Smooth muscle cell (in vitro differentiated cells): ENCODE data around the gene LIFR. TPM values are rescaled to one million over a fixed set of nuclear protein-coding genes. Genes with fewer than 3 reads are reported as not detected.

Experiments used
- DNase-seq: peaks from one replicate; lab custom pipeline; 2025; ENCODE audit not compliant: unreplicated experiment; lab: John Stamatoyannopoulos, UW
- H2AFZ ChIP-seq: fragments of 200-600 bp; sonication (generic); 2 replicates; pipeline ENCODE4 v1.6.0; 2016; ENCODE audit warnings: antibody characterized with exemption, low read depth, mild to moderate bottlenecking
- H3F3A ChIP-seq: fragments of 200-600 bp; sonication (generic); 2 replicates; pipeline ENCODE4 v1.6.0; 2017; ENCODE audit warnings: antibody characterized with exemption, low read depth
- H3K27ac ChIP-seq: fragments of 200-600 bp; sonication (generic); 2 replicates; pipeline ENCODE4 v1.5.1; 2016; ENCODE audit warnings: low read depth, mild to moderate bottlenecking
- H3K27me3 ChIP-seq: fragments of 200-600 bp; sonication (generic); 2 replicates; pipeline ENCODE4 v1.6.1; 2016; ENCODE audit warnings: low read depth, mild to moderate bottlenecking
- H3K36me3 ChIP-seq: fragments of 200-600 bp; sonication (generic); 2 replicates; pipeline ENCODE4 v1.5.1; 2016; ENCODE audit warnings: low read depth
- H3K4me1 ChIP-seq: fragments of 200-600 bp; sonication (generic); 2 replicates; pipeline ENCODE4 v1.5.1; 2016; ENCODE audit warnings: low read depth
- H3K4me2 ChIP-seq: fragments of 200-600 bp; sonication (generic); 2 replicates; pipeline ENCODE4 v1.6.0; 2016; ENCODE audit warnings: mild to moderate bottlenecking
- H3K4me3 ChIP-seq: fragments of 200-600 bp; sonication (generic); 2 replicates; pipeline ENCODE4 v1.5.1; 2016; ENCODE audit warnings: mild to moderate bottlenecking
- H3K79me2 ChIP-seq: fragments of 200-600 bp; sonication (generic); 2 replicates; pipeline ENCODE4 v1.6.0; 2016; ENCODE audit warnings: low read depth, mild to moderate bottlenecking
- H3K9ac ChIP-seq: fragments of 200-600 bp; sonication (generic); 2 replicates; pipeline ENCODE4 v1.6.0; 2016; ENCODE audit warnings: low read depth
- H3K9me3 ChIP-seq: fragments of 200-600 bp; sonication (generic); replicated peaks from 2 replicates; pipeline ENCODE4 v1.5.1; 2016; ENCODE audit warnings: low read depth
- H4K20me1 ChIP-seq: fragments of 200-600 bp; sonication (generic); 2 replicates; pipeline ENCODE4 v1.6.0; 2016; ENCODE audit warnings: low read depth
- CTCF ChIP-seq: fragments of 200-600 bp; sonication (generic); IDR thresholded peaks from 2 replicates; pipeline ENCODE4 v1.5.1; 2017; ENCODE audit warnings: borderline replicate concordance, mild to moderate bottlenecking, antibody characterized with exemption; ENCODE audit not compliant: insufficient read depth, poor library complexity, severe bottlenecking
- WGBS: methylation state at CpG from one replicate; pipeline ENCODE4 v1.1.7; 2016; ENCODE audit warnings: low lambda C conversion rate; 5-methylcytosine and 5-hydroxymethylcytosine counted together
- polyA plus RNA-seq: library from polyadenylated mRNA; unstranded; fragments of >200 nt; fragmentation: Nextera tagmentation; extraction: Ambion mirVana; gene quantifications from 2 replicates; pipeline ENCODE4 v1.2.1, GENCODE V29; 2016
- total RNA-seq: library from RNA; depleted of rRNA; stranded (reverse); fragments of >200 nt; gene quantifications from 2 replicates; pipeline ENCODE4 v1.2.3, GENCODE V29; 2014

The LIFR gene
- total and polyA plus RNA-seq, 2 experiments from 2014 or later, result 14.3 to 29.2 TPM

DNA sequence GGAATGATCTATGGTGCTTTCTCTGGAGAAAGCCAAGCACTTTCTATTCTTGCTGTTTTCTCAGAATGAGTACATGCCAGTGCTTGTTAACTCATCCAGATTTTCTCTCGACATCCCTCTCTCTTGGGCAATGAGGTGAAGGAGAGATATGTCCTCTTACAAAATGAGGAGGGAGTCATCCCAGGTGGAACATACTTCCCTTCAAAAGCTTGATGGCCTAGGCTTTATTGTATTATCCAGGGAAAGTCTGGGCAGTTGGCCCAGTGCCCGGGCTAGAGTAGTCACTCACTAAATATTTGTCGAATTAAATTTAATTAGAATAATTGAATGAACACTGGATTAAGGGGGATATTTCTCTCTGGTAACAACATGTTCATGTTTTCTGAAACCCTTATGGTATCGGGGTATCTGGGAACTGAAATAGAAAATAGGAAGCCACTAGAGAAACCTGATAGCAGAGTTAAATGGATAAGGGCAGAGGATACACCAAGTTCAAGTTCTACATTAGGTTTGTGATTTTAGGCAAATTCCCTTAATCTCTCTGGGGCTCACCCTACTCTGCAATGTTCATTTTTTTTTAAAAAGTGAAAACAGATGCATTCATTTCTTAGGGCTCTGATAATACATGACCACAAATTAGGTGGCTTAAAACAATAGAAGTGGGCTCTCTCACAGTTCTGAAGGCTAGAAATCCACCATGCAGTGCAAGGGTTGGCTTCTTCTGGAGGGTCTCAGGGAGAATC is 99.6 kb downstream of the LIFR start:
- Histone ChIP-seq H3K4me2 (no peak overlapping the region), H3K79me2 (no peaks in the 10 kb centered on the region), H3K36me3 (no peaks in the 10 kb centered on the region), H3K9me3 (no peaks in the 10 kb centered on the region), H3K9ac (no peak overlapping the region), H3F3A (peaks cover 12% of the 10 kb centered on the region), H4K20me1 (no peaks in the 10 kb centered on the region), H3K4me1 (no peaks in the 10 kb centered on the region), H2AFZ (no peak overlapping the region), H3K27ac (no peak overlapping the region), H3K27me3 (no peaks in the 10 kb centered on the region), H3K4me3 (no peak overlapping the region)
- DNase-seq, result no peak
- TF ChIP-seq CTCF, result no peak
- WGBS, result 91% methylated on average over 4 of the region's 4 CpGs

- H3K9ac ChIP-seq, result no peak overlapping the region
- 94% methylated on average over 8 of the region's 8 CpGs for WGBS
- H3K4me3 ChIP-seq, result no peak overlapping the region
- no peaks in the 10 kb centered on the region for H3K36me3 ChIP-seq
- H3K27me3 ChIP-seq, result no peaks in the 10 kb centered on the region
- H3K27ac ChIP-seq, result no peak overlapping the region
- H2AFZ ChIP-seq, result no peak overlapping the region
- no peaks in the 10 kb centered on the region for H3K9me3 ChIP-seq
- no peaks in the 10 kb centered on the region for H3K79me2 ChIP-seq
- no peaks in the 10 kb centered on the region for H4K20me1 ChIP-seq
- DNase-seq, result no peak
- H3F3A ChIP-seq, result peaks cover 8% of the 10 kb centered on the region
- H3K4me1 ChIP-seq, result no peaks in the 10 kb centered on the region
- H3K4me2 ChIP-seq, result no peak overlapping the region
- TF ChIP-seq CTCF, result no peak
These were observed 100.6 kb downstream of the LIFR start for GRCh38 chr5:38455796-38456330.

- 95% methylated on average over 11 of the region's 11 CpGs for WGBS
- H3K36me3 ChIP-seq, result no peaks in the 10 kb centered on the region
- no peak for TF ChIP-seq CTCF
- DNase-seq, result no peak
- no peaks in the 10 kb centered on the region for H3K27me3 ChIP-seq
- H3K79me2 ChIP-seq, result no peaks in the 10 kb centered on the region
- no peaks in the 10 kb centered on the region for H3K4me1 ChIP-seq
- no peak overlapping the region for H3K4me2 ChIP-seq
- no peak overlapping the region for H3K4me3 ChIP-seq
- no peak overlapping the region for H2AFZ ChIP-seq
- no peaks in the 10 kb centered on the region for H3F3A ChIP-seq
- no peaks in the 10 kb centered on the region for H3K9me3 ChIP-seq
- H3K27ac ChIP-seq, result no peak overlapping the region
- no peaks in the 10 kb centered on the region for H4K20me1 ChIP-seq
- no peak overlapping the region for H3K9ac ChIP-seq
These were observed 102.5 kb downstream of the LIFR start for GRCh38 chr5:38453921-38454320.

- H3K4me1 ChIP-seq, result no peaks in the 10 kb centered on the region
- no peaks in the 10 kb centered on the region for H3K79me2 ChIP-seq
- H4K20me1 ChIP-seq, result no peaks in the 10 kb centered on the region
- no peaks in the 10 kb centered on the region for H3K36me3 ChIP-seq
- H3K27ac ChIP-seq, result no peak overlapping the region
- no peak for DNase-seq
- no peak overlapping the region for H2AFZ ChIP-seq
- no peaks in the 10 kb centered on the region for H3F3A ChIP-seq
- H3K9ac ChIP-seq, result no peak overlapping the region
- no peak overlapping the region for H3K4me2 ChIP-seq
- H3K4me3 ChIP-seq, result no peak overlapping the region
- no peak for TF ChIP-seq CTCF
- whole genome bisulfite sequencing, result 75% methylated on average over 3 of the region's 3 CpGs
- no peaks in the 10 kb centered on the region for H3K9me3 ChIP-seq
- no peaks in the 10 kb centered on the region for H3K27me3 ChIP-seq
These were observed 102.9 kb downstream of the LIFR start for GRCh38 chr5:38453506-38453905.
